Measurements from ENCODE around the gene DDX39A. TPM values are rescaled to one million over a fixed set of nuclear protein-coding genes. Genes with fewer than 3 reads are reported as not detected.

Gene DDX39A
- total and polyA plus RNA-seq, 2 of the 13 experiments (the other 11 are each of a cell fraction or from before 2014, with no cell fraction given): 34.6 to 90.4 TPM

DNA sequence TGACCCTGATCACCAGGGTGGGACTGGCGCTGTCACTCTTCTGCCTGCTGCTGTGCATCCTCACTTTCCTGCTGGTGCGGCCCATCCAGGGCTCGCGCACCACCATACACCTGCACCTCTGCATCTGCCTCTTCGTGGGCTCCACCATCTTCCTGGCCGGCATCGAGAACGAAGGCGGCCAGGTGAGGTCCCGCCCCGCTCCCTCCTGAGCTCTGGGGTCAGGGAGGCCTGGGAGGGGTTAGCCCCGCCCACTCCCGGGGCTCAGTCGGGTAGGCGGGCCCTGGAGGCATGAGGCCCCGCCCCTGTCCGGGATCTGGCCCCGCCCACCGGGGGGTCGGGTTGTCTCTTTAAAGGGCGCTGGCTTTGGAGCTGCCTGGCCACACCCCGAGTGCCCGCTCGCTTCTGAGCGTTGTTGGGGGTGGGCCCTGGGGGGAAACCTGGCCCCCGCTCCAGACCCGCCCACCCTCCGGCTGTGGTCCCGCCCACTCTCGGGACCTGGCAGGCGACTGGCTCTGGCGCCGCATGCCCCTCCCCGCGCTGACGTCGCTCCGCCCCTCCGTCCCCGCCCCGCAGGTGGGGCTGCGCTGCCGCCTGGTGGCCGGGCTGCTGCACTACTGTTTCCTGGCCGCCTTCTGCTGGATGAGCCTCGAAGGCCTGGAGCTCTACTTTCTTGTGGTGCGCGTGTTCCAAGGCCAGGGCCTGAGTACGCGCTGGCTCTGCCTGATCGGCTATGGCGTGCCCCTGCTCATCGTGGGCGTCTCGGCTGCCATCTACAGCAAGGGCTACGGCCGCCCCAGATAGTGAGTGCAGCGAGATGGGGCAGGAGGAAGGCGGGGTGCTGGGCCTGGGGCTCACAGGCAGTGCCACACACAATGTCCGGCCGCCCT is 13.1 kb downstream of the DDX39A start (continued):
- TF ChIP-seq CBX2 (IDR thresholded peaks at IDR 0.05; ENCODE audit: low read depth, low read length) (no peak), CBX2 (CRISPR knock-in tag; IDR thresholded peaks at IDR 0.05; ENCODE audit: low read depth) (no peak), ZNF17 (CRISPR knock-in tag; IDR thresholded peaks at IDR 0.05) (no peak), ESRRA (CRISPR knock-in tag; IDR thresholded peaks at IDR 0.05; ENCODE audit: low read depth) (0 out of 2 replicates have a peak, but pooled peaks have one; percentile 44), ZNF460 (CRISPR knock-in tag; IDR thresholded peaks at IDR 0.05; ENCODE audit: borderline replicate concordance) (no peak), ZNF430 (CRISPR knock-in tag; IDR thresholded peaks at IDR 0.05) (no peak; the same call in 1 of the 2 replicates), SALL1 (CRISPR knock-in tag; IDR thresholded peaks at IDR 0.05) (peak; percentile 61), RAD21 (CRISPR knock-in tag; IDR thresholded peaks at IDR 0.05) (peak; percentile 91), ELK4 (CRISPR knock-in tag; IDR thresholded peaks at IDR 0.05; ENCODE audit: borderline replicate concordance) (no peak), SOX13 (IDR thresholded peaks at IDR 0.05) (no peak), SOX13 (CRISPR knock-in tag; conservative IDR thresholded peaks at IDR 0.05 in 1 of 2, IDR thresholded peaks at IDR 0.05 in 1 of 2) (0 out of 4 replicates have a peak, but pooled peaks of 1 of the 2 experiments have one; percentile 32), MAZ (IDR thresholded peaks at IDR 0.05; ENCODE audit: borderline replicate concordance, low read depth, low read length) (peak; percentile 68; the same call in 1 of the 2 replicates), MAZ (CRISPR knock-in tag; IDR thresholded peaks at IDR 0.05; ENCODE audit: low read depth) (peak; percentile 88), POGZ (CRISPR knock-in tag; IDR thresholded peaks at IDR 0.05) (peak; percentile 73), PHF20 (CRISPR knock-in tag; IDR thresholded peaks at IDR 0.05) (no peak), CHCHD3 (CRISPR knock-in tag; IDR thresholded peaks at IDR 0.05) (no peak), ZFY (CRISPR knock-in tag; IDR thresholded peaks at IDR 0.05) (peak; percentile 44; the same call in 1 of the 2 replicates), ZSCAN31 (CRISPR knock-in tag; IDR thresholded peaks at IDR 0.05; ENCODE audit: low read depth) (0 out of 2 replicates have a peak, but pooled peaks have one; percentile 36), RBM22 (optimal IDR thresholded peaks at IDR 0.05; ENCODE audit: low read length) (peak; percentile 26), ZBTB38 (CRISPR knock-in tag; IDR thresholded peaks at IDR 0.05) (peak; percentile 26), ZFAT (CRISPR knock-in tag; conservative IDR thresholded peaks at IDR 0.05) (no peak), MTF2 (CRISPR knock-in tag; IDR thresholded peaks at IDR 0.05; ENCODE audit: borderline replicate concordance) (peak; percentile 61; the same call in 1 of the 2 replicates), ZNF12 (CRISPR knock-in tag; IDR thresholded peaks at IDR 0.05) (0 out of 2 replicates have a peak, but pooled peaks have one; percentile 48), ZNF737 (CRISPR knock-in tag; IDR thresholded peaks at IDR 0.05; ENCODE audit: borderline replicate concordance) (no peak), EED (CRISPR knock-in tag; IDR thresholded peaks at IDR 0.05) (peak; percentile 73), NRL (CRISPR knock-in tag; IDR thresholded peaks at IDR 0.05; ENCODE audit: borderline replicate concordance) (peak; percentile 27; the same call in 1 of the 2 replicates), SIN3B (IDR thresholded peaks at IDR 0.05; ENCODE audit: low read length) (no peak), IKZF5 (CRISPR knock-in tag; IDR thresholded peaks at IDR 0.05) (no peak), ARNT2 (CRISPR knock-in tag; IDR thresholded peaks at IDR 0.05; ENCODE audit: low read depth) (peak; percentile 46; the same call in 1 of the 2 replicates)
